Mammary epithelial cell (primary cell): ENCODE data around the gene C5orf58.

Source experiments
- CTCF ChIP-seq, 2 donors: IDR thresholded peaks in 1 of 2; conservative IDR thresholded peaks in 1 of 2; 2 replicates each; pipeline ENCODE4 v1.5.1; 2011 to 2012; ENCODE audit warnings: inconsistent platforms in 2 of 2, low read length in 2 of 2, mild to moderate bottlenecking in 2 of 2, control low read depth in 1 of 2, low read depth in 1 of 2; ENCODE audit not compliant: insufficient read depth in 1 of 2; ENCODE audit errors: extremely low read depth in 1 of 2
- EZH2 ChIP-seq: IDR thresholded peaks from 2 replicates; pipeline ENCODE4 v1.6.1; 2012; ENCODE audit warnings: low read length, inconsistent platforms, borderline replicate concordance

- TF ChIP-seq CTCF (conservative IDR thresholded peaks at IDR 0.05 in 1 of 2, IDR thresholded peaks at IDR 0.05 in 1 of 2; ENCODE audit: extremely low read depth in 1 of 2, insufficient read depth in 1 of 2, low read depth in 1 of 2, low read length in 2 of 2) (no peak), EZH2 (no peak)
Measured at GRCh38 chr5:170220191-170220590, 12.6 kb upstream of the C5orf58 start.
